ENCODE measurements around the gene GPR55.

- TF ChIP-seq, protein P1, sequence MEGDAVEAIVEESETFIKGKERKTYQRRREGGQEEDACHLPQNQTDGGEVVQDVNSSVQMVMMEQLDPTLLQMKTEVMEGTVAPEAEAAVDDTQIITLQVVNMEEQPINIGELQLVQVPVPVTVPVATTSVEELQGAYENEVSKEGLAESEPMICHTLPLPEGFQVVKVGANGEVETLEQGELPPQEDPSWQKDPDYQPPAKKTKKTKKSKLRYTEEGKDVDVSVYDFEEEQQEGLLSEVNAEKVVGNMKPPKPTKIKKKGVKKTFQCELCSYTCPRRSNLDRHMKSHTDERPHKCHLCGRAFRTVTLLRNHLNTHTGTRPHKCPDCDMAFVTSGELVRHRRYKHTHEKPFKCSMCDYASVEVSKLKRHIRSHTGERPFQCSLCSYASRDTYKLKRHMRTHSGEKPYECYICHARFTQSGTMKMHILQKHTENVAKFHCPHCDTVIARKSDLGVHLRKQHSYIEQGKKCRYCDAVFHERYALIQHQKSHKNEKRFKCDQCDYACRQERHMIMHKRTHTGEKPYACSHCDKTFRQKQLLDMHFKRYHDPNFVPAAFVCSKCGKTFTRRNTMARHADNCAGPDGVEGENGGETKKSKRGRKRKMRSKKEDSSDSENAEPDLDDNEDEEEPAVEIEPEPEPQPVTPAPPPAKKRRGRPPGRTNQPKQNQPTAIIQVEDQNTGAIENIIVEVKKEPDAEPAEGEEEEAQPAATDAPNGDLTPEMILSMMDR (IDR thresholded peaks at IDR 0.05) = no peak
- no peak for TF ChIP-seq EZH2 (IDR thresholded peaks at IDR 0.05; ENCODE audit: borderline replicate concordance, insufficient read depth, low read depth, low read length, poor library complexity, severe bottlenecking)
These were observed 9.4 kb upstream of the GPR55 start for GRCh38 chr2:230934231-230935129.

Measured in B cell (primary cell).